OCI-LY7 (cell line): Measurements from ENCODE around the gene PITPNM3.

ENCODE experiments used
- CTCF ChIP-seq: fragments of 200-600 bp; sonication (generic); conservative IDR thresholded peaks from 2 replicates; pipeline ENCODE4 v1.5.1; 2014; ENCODE audit warnings: mild to moderate bottlenecking, antibody characterized with exemption, low read length, moderate library complexity, mixed read lengths
- EZH2phosphoT487 ChIP-seq: fragments of 200-600 bp; sonication (generic); IDR thresholded peaks from 2 replicates; pipeline ENCODE4 v1.6.1; 2018; ENCODE audit warnings: low read depth, borderline replicate concordance, mild to moderate bottlenecking, mixed run types, antibody characterized with exemption, low read length, moderate library complexity, mixed read lengths

GRCh38 chr17:6596511-6596910 is 40.2 kb upstream of the PITPNM3 start:
- TF ChIP-seq CTCF, result no peak
- no peak for TF ChIP-seq EZH2phosphoT487
